ENCODE measurements around the gene HPSE2.
"Not testable (repeated sequence)": the region's sequence is repeated elsewhere in the genome, so short reads cannot be mapped to it uniquely, and the experiment has no call there.

The HPSE2 gene

DNA sequence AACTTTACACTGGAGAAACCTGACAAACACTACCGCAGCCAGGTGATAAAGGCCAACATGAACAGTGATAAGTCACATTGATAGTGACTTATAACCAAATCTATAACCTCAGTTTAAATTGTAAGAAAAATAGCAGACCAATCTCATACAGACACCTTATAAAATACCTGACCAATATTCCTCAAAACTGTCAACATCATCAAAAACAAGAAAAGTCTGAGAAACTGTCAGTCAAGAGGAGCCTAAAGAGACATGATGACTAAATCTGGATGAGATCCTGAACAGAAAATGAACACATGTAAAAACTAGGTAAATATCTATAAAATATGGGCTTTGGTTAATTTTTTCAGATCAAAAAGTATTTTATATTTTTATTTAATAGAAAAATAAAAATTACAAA is 233.3 kb downstream of the HPSE2 start:
- DNase-seq: no peak

DNA sequence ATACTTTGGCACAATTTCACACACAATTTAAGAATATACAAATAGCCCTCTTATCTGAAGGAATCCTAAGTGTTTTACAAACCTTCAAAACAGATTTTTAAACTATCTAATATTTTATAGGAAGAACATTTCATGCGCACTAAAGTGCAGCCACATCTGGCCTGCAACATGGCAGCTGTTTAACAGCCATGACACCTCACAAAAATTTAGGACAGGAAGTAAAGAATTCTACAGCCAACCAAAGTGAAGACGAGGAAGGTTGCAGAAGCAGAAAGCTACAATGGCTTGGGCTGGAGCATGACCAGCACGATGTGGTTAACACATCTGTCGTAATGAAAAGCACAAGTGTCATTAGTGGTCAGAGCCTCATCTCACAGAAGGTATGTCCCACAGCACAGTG is 238.1 kb downstream of the HPSE2 start:
- DNase-seq: no peak

DNA sequence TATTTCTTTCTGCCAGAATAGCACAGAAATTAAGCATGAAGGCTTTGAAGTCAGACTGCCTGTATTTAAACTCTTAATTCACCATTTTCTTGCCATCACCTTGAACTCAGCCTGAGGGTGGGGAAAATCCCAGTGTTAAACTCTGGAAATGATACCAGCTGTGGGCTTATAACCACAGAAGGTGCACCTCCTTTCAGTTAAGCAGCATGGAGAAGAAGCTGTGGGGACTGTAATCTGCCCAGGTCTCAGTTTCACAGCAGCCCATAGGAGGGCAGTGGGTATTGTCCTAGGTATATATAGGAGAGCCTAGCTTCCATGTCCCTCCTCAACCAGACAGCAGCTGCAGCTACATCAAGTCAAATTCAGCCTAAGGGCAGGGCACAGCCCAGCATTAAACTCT is 241.6 kb downstream of the HPSE2 start:
- no peak for DNase-seq

DNA sequence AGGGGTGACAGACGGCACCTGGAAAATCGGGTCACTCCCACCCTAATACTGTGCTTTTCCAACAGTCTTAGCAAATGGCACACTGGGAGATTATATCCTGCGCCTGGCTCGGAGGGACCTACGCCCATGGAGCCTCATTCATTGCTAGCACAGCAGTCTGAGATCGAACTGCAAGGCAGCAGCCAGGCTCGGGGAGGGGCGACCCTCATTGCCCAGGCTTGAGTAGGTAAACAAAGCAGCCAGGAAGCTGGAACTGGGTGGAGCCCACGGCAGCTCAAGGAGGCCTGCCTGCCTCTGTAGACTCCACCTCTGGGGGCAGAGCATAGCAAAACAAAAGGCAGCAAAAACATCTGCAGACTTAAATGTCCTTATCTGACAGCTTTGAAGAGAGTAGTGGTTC is 251.9 kb downstream of the HPSE2 start:
- not testable (repeated sequence) for DNase-seq

DNA sequence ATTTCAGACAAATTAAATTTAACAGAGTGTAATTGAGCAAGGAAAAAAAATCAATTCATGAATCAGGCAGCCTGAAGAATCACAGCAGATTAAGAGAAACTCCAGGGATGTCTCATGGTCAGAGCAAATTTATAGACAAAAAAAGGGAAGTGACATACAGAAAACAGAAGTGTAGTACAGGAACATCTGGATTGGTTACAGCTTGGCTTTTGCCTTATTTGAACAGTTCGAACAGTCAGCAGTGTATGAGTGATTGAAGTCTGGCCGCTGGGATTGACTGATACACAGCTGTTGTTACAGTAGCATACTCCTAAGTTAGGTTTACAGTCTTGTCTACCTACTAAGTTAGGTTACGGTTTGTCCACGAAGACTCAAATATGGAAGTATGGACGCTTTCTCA is 255.3 kb downstream of the HPSE2 start:
- no peak for DNase-seq

DNA sequence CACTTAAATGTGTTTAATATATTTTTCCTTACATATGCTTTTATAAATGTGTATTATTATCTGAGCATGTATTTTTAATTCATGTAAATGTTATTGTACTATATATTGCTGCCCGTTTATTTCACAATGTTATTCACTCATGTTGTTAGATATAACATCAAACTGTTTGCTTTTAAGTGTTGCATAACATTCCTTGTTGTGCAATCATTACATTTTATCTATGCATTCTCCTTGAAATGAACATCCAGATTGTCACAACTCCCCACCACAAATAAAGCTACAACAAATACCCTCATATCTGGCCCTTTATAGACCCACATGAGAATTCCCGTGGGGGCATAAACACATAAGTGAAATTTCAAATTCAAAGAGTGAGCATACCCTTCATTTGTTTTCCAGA is 264.2 kb downstream of the HPSE2 start:
- DNase-seq: no peak

DNA sequence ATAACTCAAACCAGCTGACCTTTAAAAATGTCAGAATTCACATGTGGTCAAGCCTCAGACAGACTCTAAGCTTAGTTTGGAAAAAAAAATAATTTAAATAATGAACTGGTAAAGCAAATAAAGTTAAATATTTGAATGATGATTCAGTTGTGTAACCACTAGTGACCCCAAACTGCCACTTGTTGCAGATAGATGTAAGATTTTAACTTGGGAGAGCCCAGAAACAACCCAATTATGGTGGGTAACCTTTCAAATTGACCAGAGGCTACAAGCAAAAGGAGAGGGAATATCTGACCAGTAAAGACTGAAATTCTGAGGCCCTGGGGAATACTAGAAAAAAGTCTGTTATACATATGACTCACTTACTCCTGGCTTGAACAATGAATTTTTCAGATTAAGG is 268.1 kb downstream of the HPSE2 start:
- no peak for DNase-seq

DNA sequence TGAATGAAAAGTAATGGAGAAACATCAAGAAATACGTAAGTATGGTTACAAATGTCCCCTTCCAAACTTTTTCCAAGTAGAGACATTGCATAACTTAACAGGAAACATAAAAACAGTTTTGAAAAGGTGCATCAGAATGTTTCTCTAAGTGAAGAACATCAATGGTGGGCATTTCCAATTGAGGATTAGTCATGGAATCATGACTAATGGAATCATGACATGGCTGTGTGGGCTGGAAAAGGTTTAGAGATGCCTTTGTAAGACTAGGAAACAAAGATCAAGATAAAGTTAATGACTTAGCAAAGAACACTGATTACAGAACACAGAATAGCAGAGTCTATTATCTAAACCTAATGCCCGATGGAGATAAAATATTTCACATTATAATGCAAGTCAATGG is 272.0 kb downstream of the HPSE2 start:
- no peak for DNase-seq

DNA sequence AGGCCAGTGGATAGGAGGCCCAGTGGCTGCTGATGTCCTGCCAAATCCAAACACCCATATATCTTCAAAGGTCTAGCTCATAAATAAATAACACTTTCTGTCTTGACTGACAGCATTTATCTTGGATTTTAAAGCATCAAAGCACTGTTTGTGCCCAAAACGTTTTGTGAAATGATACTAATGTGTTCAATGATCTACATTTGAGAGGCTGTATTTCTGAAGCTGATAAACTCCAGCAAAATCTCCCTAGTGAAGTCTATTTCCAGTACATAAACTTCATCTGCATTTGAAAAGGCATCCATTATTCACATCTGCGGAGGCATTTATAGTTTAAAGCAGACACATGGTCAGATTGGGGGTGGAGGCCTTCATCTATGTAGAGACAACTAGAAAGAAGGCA is 276.3 kb downstream of the HPSE2 start:
- DNase-seq: no peak

DNA sequence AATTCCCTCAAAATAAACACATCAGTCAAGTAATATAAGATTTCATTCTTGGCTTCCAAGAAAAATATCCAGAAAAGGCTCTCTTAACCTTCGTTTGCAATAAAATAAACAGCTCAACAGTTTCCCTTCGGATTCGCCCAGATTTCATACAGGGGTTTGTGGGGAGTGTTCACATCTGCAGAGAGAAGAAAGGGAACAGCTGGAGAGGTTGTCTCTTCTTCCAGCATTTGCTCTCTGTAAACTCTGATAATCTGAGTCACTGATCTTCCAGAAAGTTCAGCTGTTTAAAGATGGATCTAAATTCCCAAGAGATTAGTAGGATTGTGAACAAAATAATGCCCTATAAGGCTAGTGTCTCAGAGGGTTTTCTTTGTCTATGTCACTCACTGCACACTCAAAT is 277.9 kb downstream of the HPSE2 start:
- no peak for DNase-seq

DNA sequence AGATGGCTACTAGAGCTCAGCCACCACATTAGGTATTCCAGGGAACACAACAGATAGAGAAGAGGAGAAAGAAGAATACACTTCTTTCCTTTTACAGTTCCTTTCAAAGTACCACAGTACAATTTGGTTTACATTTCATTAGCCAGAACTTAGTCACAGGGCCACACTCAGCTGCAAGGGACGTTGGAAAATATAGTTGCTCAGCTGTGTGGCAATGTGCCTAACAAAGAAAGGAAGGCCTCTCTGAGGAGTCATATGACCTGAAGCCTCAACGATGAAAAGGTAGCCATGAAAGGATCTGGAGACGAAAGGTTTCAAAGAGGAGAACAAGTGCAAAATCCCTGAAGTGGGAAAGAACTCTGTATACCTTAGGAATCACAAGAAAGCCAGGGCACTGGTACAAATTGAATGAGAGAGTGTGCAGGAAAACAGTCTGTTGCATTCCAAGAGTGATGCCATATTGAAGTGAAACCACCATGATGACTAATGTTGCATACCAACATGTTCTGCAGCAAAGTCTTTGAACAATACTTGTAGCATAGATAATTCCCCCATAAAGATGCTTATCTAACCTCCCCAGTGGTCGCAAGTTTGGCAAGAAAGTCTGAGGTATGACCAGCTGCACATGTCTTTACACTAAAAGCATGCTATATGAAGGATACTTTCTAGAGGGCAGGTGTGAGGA is 278.9 kb downstream of the HPSE2 start:
- DNase-seq: no peak

DNA sequence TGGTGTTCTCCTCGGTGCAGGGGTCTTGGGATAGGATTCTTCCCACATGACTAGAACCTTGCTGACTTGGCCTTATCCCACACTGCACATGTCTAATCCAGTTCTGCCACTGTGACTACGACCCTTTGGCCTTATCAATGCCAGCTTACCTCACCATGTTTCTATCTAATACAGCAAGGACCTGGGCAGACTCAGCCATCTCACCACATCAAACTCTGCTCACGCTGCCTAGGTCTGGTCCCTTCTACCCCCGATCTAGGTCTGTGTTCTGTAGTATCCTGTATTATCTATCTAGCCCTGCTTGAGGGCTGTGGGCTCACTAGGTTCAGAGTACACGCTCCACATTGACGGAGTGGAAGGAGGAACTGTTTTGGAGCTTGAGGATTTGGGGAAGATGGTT is 282.4 kb downstream of the HPSE2 start:
- DNase-seq: no peak

DNA sequence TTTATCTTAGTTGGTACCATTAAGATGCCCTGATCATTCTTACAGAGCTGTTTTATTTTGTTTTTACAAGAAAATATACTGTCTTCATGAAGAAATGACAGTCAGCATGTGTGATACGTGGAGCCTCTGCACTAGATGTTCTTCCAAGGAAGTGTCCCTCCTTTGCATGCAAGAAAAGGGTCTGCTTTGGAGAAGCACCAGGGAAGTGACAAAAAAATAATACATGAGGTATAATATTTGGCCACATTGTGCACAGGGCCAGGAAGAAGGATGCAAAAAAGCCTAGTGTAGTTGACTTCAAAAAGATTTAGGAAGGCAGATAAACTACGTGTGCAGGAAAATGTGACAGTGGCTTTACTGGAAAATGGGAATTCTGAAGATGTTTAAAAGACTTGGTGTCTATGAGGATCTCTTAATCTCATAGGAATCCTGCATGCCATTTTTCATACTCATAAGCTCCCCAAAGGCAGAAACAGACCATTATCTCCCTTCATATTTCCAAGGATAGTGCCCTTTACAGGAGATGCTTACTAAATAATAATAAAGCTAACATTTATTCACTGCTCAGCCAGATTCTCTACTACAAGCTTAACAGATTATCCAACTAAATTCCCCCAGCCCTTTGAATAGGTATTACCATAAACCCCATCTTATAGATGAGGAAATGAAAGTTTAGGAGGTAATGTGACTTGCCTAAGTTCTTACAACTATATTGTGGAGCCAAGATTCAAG is 284.2 kb downstream of the HPSE2 start:
- no peak for DNase-seq

DNA sequence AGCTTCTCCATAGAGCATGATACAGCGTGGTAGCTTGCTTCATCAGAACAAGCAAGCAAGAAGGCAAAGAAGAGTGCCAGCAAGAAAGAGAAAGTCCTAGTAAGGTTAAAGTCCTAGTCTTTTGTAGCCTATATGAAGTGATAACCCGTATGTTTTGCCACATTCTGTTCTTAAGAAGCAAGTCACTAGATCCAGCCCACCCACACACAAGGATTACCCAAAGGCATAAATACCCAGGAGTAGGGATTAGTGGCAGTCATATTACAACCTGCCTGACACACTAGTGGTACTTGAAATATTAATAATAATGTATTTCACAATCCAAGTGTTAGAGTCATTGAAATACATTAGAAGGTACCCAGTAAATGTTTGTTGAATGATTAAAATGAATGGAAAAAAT is 285.5 kb downstream of the HPSE2 start:
- DNase-seq: no peak

DNA sequence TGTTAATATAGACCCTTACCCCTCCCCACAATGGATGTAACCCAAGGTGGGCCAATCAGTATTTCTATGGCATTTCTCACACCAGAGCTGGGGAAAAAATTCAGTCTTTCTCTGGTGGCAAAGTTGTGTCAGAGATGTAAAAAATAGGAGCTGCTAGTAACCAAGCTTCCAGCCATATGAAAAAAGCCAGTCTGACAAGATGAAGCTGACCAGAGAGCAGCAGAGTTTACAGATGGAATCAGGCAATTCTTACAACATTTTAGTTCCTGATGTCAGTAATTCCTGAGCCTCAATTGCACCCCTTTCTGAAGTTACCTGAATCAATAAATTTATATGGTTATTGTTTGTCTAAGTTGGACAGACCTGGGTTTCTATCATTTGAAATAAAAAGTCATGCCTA is 286.3 kb downstream of the HPSE2 start:
- no peak for DNase-seq

DNA sequence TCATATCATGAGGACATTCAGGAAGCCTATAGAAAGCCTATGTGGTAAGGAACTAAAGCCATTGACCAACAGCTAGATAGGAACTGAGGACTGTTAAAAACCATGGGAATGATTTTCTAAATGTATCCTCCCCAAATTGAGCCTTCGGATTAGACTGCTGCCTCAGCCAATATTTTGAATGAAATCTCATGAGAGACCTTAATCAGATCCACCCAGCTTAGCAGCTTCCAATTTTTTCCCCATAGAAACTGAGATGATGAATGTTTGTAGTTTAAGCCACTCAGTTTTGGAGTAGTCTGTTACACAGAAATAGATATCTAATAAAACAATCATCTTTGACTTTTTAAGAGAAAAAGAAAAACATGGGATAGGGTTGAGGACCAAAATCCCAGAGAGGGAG is 292.0 kb downstream of the HPSE2 start:
- DNase-seq: no peak

DNA sequence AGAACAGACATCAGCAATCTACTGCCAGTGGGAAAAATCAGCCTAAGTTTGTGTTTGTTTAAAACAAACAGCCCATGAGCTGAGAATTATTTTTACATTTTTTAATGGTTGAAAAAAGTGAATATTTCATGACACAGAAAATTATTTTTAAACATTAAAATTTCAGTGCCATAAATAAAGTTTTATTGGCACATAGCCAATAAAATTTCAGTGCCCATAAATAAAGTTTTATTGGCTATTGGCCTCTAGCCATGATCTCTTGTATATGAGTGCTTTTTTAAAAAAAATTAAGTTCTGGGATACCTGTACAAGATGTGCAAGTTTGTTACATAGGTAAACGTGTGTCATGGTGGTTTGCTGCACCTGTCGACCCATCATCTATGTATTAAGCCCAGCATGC is 305.9 kb downstream of the HPSE2 start:
- DNase-seq: no peak

DNA sequence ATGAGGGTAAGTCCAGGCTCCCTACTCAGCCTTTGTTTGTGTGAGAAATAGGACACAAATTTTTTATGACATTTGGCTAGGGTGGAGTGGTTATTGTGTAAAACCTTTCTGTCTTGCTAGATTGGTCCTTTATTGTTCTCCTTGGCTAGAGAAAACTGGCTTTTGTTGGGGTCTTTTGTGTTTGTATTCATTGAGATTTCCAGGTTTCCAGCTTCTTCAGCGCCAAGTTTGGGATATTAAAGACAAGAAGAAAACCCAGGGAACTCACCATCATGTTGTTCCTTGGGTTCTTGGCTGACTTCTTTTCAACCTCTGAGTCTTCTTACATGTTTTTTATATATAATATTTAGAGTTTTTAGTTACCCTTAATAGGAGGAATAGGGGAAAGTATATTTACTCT is 310.0 kb downstream of the HPSE2 start:
- no peak for DNase-seq

DNA sequence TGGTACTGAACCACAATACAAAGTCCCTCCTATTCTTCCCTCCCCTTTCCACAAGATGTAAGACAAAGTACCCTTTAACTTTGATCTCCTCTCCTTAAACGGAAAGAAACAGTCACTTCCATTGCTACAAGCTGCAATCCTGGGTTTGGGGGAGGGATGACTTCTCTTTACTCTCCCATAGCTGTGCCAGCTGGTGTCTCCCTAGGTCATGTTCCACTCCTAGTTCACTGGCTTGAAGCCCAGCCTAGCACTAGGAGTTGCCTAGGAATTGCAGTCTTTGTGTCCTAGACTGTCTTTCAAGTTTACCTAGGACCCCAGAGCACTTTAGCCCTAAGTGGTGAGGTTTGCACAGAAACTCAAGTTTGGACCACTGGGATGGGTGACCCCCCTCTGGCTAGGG is 311.1 kb downstream of the HPSE2 start:
- DNase-seq: no peak

DNA sequence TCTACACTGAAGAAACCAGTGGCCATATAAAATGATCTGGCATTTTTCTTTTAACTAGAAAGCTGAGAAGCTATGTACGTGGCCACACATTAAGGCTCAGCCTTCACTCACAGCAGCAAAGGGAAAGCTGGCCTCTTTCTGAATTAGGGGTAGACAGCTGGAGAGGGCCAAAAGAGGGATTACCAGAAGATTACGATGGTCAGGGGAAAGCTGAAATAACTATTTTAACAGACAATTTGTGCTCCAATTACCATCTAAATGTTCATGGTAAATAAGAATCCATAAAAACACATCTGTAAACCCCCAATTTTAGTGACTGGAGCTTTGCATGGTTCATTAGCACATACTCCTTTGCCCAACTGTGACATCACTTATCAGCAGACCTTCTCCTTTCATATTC is 314.3 kb downstream of the HPSE2 start:
- DNase-seq: no peak

DNA sequence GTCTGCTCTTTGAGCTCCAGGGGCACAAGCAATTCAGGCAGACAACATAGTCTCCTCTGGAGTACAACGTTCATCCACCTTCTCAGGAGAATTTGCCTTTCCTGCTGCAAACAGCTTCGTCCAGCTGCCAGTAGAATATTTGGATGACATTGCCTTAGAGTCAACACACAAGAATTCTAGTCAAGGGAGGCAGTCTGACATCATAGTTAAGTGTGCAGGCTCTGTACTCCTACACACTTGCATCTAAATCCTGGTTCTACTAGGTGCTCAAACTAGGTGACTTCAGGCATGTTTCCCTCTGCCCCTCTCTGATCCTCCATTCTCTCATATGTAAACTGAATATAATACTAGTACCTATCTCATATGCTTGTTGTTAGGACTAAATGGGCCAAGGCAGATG is 314.8 kb downstream of the HPSE2 start:
- no peak for DNase-seq

DNA sequence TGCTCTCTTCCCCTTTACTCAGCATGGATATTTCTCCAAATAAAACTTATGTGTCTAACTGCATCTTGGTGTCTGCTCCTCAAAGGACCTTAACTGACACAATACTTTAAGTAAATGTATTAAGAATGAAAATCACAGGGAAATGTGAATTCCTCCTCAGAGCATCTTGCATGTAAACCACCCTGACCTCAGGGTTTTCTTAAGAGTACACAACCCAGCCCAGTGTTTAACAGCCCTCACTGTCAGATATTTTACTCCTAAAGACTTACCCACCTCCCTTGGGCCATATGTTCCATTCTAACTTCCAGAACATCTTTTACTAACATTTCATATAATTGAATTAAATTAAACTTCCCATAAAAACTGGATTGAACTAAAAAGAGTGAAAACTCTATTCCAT is 315.3 kb downstream of the HPSE2 start:
- DNase-seq: no peak

DNA sequence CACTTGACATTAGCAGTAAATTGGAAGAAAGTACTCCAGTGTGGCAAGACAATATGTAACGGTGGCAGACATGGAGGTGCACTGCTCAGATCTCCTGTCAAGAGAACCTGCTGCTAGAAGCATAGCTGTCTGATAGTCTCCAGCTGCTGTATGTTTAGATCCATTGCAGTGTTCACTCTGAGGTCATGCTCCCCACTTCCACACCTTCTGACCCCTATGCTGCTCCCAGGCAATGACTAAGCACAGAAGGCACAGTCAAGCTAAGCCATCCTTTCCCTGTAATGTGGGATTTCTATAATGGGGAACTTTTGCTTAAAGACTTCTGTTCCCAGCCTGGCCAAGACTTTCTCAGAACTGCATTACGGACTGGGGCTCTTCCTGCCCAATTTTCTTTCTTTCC is 315.8 kb downstream of the HPSE2 start:
- DNase-seq: no peak

DNA sequence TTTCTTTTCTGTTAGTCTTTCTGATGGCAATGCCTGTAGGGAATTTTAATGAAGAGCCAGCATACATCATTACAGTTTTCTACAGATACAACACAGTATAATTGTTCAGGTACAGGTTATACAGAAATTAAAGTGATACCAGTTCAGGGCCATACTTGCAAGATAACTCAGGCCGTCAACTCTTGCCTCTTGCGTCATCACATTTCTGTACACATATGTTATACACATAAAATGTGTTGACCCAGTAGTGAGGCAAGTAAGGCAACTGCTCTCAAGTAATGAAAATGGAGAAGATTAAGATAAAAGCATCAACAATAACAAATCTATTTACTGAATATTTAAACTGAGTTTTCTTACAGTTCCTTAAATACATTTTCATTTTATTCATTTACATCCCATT is 317.8 kb downstream of the HPSE2 start:
- DNase-seq: no peak

DNA sequence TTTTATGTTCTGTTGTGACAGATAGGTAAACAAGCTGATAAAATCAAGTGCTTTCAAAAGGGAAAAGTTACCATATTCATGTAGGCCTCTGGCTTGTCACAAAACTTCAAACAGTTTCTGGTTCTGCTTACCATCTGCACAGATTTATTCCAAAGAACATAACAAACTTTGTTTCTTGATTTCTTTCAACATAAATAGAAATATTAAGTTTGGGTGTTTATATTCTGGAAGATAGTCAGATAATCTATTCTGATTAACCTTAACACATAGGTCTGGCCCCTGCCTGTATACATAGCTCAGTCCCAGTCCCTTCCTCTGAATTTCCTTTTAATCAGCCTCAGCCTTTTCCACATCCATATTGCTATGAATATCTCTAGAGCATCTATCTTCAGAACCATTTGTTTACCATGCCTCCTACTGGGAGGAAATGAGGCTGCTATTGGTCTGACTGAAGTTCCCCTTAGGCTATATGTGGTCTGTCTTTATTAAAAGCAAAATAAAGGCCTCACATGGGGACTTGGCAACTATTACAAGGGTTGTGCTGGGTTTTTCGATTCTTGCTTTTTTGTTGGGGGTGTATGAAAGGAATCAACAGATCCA is 319.0 kb downstream of the HPSE2 start:
- no peak for DNase-seq

Measured in activated CD4-positive, alpha-beta T cell treated with anti-CD3 and anti-CD28 coated beads, Interleukin-10, Interleukin-2, amounts not matched to agents 100 ng/mL and 50 ng/mL, durations not matched to agents 16 hours and 8 hours (primary cell).